ENCODE measurements around the gene POLR2A.

Gene POLR2A

DNA sequence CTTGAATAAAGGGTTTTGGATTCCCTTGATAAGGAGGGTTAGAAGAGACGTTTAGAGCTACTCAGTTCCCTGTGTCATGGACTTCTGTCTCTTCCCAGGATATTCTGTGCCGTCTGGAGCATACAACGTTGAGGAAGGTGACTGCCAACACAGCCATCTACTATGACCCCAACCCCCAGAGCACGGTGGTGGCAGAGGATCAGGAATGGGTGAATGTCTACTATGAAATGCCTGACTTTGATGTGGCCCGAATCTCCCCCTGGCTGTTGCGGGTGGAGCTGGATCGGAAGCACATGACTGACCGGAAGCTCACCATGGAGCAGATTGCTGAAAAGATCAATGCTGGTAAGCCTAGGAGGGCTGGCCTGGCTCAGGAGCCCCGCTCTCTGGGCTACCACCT, 24.7 kb downstream of the POLR2A start:
- no peak for DNase-seq

DNA sequence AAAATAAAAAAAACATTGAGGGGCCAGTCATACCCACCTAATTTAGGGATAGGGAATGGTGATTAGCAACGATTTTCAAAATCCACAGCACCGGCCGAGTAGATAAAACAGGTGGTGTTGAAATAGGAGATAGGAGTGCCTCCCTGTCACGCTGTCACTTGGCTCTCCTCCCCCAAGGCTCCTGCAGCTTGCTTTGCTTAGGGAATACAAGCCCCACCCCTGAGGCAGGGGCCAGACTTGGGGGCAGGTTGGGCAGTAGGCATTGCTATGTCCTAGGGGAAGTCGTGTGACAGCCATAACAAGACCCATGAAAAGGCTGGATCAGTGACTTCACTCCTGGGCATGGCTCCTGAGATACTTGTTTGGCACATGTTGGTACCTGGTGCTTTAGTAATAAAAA, 25.8 kb downstream of the POLR2A start:
- no peak for DNase-seq

DNA sequence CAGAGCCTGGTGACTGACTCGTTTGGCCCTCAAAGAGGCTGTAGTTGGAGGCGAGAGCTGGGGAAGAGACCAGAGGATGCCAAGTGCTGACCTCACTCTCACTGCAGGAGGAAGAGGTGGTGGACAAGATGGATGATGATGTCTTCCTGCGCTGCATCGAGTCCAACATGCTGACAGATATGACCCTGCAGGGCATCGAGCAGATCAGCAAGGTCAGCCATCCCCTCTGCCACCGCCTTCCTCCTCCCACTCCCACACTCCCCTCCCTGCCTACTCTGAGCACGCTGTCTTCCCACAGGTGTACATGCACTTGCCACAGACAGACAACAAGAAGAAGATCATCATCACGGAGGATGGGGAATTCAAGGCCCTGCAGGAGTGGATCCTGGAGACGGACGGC, 26.9 kb downstream of the POLR2A start:
- no peak for DNase-seq

DNA sequence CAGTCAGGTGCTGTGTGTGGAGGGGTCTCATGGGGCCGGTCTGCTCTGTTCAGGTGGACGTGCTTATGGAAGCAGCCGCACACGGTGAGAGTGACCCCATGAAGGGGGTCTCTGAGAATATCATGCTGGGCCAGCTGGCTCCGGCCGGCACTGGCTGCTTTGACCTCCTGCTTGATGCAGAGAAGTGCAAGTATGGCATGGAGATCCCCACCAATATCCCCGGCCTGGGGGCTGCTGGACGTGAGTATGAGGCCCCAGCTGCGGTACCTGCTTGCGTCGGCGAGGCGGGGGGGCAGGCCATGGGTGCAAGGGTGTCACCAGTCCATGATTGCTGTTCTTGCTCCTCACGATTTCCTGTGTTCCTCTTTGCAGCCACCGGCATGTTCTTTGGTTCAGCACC, 27.9 kb downstream of the POLR2A start:
- DNase-seq: no peak

GRCh38 chr17:7512824-7513540, 28.8 kb downstream of the POLR2A start:
- DNase-seq: no peak

DNA sequence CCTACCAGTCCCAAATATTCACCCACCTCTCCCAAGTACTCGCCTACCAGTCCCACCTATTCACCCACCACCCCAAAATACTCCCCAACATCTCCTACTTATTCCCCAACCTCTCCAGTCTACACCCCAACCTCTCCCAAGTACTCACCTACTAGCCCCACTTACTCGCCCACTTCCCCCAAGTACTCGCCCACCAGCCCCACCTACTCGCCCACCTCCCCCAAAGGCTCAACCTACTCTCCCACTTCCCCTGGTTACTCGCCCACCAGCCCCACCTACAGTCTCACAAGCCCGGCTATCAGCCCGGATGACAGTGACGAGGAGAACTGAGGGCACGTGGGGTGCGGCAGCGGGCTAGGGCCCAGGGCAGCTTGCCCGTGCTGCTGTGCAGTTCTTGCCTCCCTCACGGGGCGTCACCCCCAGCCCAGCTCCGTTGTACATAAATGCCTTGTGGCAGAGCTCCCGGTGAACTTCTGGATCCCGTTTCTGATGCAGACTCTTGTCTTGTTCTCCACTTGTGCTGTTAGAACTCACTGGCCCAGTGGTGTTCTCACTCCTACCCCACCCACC, 29.8 kb downstream of the POLR2A start:
- DNase-seq: no peak

GRCh38 chr17:7515911-7516610, 31.9 kb downstream of the POLR2A start:
- DNase-seq: no peak

- peak; percentile 14 for DNase-seq
Measured at GRCh38 chr17:7523033-7523432, 38.9 kb downstream of the POLR2A start.

DNA sequence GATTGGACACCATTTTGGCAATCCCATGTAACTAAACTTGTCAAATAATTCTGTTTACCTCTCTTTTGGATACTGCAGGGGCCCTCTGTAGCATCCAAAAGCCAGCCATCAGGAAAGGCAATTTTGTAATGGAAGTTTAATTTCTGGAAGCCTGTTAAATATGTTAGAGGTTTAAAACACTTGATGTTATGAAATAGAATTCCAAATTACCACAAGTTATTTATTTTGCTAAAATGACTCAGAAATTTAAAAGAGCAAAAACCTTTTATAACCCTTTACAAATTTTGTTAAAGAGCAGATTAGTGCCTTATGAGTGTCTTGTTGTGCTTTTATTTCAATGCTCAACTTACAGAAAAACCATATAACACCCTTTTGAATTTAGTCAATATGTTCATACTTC, 44.7 kb downstream of the POLR2A start:
- DNase-seq: no peak

DNA sequence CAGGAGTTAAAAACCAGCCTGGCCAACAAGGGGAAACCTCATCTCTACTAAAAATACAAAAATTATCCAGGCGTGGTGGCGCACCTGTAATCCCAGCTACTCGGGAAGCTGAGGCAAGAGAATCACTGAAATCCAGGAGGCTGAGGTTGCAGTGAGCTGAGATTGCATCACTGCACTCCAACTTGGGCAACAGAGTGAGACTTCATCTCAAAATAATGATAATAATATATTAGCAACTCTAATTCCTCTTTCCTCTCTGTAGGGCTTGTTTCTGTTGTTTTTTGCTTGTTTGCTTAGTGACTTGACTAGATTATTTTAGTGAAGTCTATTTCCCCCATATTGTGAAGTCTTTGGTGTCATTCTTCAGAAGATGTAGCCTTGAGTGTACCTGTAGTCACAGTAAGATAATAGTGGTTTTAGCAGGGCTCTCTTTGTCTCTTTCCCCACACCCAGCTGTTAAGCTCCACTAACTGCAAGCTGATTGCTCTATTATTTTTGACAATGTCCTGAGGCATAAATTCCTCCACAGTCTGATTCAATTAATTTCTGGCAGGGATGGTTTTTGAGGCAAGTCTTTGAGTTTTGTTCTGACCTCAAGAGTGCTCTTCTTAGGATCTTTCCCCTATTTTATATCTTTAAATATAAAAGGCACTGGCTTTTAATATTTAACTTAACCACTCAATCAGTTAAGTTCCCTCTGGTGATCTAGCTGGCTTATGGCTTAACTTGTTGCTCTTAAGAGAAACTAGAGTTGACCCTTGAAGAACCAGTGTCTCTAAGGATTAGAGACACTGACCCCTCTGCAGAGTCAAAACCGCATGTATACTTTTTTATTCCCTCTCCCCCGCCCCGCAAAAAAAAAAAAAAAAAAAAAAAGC, 46.1 kb downstream of the POLR2A start:
- no peak for DNase-seq

- no peak for DNase-seq
Measured at GRCh38 chr17:7538050-7538449, 53.9 kb downstream of the POLR2A start.

- no peak for DNase-seq
Measured at GRCh38 chr17:7538891-7539545, 54.9 kb downstream of the POLR2A start.

DNA sequence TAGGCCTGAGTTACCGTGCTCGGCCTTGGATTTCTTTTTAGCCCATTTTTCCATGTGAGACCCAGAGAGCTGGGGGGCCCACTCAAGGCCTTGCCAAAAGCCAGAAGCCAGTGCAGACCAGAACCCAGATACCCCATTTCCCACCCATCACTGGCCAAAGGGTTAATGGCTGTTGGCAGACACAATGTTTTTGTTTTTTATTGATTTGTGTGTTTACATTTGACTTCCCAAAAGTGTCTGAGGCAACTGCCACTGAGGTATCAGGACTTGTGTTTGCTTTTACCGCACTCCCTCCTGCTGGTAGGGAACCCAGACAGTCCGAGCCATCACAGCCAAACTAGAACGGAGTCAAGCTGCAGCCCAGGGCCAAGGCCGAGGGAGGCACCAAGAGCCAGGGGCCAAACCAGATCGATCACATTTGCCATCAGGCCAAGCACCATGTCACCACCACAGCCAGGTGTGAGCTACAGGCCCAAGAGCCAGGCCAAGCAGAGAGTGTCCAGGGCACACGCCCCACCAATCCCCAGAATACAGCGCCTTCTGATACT, 57.0 kb downstream of the POLR2A start:
- DNase-seq: no peak

DNA sequence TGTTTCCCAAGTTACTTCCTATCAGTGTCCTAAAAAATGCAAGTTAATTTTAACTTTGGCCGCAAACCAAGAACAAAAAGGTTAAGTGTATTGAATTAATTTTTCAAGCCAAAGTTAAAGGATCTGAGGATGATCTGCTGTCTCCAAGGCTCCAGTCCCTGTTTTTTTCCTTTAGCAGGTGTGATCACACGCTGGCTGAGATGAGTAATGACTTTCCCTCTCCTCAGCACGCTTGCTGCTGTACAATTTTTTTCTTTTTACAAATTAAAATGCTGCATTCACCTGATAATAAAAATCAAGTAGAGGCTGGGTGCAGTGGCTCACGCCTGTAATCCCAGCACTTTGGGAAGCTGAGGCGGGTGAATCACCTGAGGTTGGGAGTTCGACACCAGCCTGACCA, 60.7 kb downstream of the POLR2A start:
- DNase-seq: no peak

DNA sequence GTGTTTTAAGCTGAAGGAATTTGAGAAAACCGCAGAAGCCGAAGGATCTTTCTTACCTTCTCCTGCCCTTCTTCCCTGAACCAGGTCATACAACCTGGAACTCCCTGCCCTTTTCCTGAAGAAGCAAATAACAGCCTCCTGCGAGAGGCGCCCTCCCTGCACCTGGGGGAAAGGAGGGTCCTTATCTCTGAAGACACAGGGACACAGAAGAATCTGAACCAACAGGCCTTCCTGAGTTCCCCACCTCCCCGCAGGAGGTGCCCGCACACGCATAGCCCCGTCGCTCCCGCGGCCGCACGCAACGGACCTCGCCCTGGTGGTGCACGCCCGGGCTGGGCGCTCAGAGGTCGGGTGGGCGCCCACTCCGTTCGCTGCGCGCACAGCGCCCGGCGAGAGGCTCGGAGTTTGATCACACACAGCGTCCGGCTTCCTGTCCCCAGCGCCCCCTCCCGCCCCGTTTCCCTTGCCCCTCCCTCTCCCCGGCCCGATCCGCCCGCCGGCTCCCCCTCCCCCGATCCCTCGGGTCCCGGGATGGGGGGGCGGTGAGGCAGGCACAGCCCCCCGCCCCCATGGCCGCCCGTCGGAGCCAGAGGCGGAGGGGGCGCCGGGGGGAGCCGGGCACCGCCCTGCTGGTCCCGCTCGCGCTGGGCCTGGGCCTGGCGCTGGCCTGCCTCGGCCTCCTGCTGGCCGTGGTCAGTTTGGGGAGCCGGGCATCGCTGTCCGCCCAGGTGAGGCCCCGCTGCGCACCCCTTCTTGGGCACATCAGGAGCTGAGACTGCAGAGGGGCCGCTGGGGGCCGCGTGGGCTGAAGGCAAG, 64.6 kb downstream of the POLR2A start, which contains the start of gene TNFSF12:
TNFSF12 (plus strand) TSS at position 474 of the 816 bp plus-strand sequence; CDS start at position 570, 96 bp downstream.
- no peak for DNase-seq
